CD4-positive, alpha-beta T cell treated with Interleukin-10 for 1 hour (primary cell): Measurements from ENCODE around the gene GALM.
"Not testable (repeated sequence)": the region's sequence is repeated elsewhere in the genome, so short reads cannot be mapped to it uniquely, and the experiment has no call there.

Experiments used
- DNase-seq: peaks from one replicate; pipeline ENCODE4 v3.0.0-alpha.2; 2020

Gene GALM

DNA sequence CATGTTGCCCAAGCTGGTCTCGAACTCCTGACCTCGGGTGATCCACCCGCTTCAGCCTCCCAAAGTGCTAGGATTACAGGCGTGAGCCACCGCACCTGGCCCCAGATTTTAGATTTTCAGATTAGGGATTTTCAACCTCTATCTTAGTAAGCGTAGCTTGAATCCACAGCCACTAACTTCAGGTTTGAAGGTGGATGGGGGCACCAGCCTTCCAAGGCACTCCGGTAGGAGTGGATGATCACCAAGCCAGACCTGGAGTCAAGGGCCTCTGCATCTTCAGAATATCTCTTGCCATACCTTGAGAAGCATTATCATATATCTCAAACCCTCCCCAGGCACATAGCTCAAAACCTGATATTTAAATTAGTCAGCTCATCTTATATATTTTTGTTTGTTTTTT lies 17.9 kb downstream of the GALM start:
- no peak for DNase-seq

DNA sequence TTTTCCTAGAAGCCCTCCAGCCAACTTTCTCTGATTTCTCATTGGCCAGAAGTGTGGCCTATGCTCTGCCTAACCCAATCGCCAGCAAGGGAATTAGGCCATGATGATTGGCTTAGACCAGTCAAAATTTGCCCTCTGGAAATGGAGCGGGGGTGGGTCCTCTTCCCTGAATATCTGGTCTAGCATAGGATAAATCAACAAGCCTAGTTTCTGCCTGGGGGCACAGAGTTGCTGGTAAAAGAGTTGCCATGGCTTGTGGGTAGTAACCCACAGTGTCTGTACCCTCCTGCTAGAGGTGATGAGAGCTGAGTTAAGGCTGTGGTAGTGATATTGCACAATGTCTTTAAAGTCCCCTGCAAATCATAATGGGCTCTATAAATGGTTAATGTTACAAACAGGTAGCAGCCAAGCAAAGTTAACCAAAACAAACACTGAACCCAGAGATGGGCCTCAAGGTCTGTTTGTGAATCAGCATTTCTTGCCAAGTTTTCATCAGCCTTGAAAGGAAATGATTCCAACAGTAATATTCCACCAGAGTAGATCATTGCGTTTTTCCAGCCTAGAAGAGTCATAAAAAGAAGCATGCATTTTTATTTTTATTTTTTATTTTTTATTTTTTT lies 19.3 kb downstream of the GALM start:
- DNase-seq, result no peak

DNA sequence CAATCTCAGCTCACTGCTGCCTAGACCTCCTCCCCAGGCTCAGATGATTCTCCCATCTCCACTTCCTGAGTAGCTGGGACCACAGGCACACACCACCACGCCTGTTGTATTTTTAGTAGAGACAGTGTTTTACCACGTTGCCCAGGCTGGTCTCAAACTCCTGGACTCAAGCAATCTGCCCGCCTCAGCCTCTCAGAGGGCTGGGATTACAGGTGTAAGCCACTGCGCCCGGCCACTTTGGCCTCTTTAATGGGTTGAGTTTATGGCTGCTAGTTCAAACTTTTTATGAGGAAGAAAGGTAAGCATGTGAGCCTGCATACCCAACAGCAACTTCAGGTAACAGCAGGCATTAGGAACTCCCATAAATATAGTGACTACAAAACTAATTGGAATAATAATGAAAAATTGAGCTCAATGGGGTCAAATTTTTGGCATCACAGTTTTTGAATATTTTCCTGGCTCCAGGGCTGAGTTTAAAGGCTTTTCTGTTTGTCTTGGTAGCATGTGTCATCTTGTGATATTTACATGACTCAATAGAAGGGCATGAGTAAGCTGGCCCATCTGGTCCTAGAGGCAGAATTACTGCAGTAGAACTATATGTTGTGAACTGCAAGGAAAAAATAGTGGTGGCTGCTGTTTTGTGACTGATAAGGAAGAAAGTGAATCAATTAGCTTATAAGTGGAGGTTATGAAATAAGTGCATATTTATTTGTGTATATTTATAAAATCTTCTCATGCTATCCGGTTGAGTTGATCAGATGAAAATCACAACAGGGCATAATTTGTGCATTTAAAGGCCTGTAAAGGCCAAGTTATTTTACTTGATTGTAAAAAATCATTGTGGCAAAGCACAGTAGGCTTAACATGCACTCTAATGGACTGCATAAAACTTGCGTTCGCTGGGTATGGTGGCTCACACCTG lies 24.8 kb downstream of the GALM start:
- DNase-seq, result no peak

DNA sequence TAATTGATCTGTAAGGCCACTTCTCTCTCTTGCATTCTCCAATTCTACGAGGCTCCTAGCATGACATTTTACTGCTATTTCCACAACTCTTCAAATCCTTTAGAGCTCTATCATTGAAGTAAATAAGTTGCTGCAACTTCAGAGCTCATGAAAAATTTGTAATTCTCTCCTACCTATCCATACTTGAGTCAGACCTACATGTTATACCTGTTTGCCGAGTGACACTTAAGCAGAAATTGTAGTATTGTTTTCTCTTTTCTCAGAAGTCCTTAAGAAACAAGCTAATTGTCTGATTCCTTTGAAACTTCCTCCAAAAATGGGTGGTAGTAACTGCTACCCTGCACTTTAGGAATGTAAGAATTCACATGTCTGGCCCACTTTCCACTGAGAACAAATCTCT lies 26.1 kb downstream of the GALM start:
- DNase-seq, result no peak

DNA sequence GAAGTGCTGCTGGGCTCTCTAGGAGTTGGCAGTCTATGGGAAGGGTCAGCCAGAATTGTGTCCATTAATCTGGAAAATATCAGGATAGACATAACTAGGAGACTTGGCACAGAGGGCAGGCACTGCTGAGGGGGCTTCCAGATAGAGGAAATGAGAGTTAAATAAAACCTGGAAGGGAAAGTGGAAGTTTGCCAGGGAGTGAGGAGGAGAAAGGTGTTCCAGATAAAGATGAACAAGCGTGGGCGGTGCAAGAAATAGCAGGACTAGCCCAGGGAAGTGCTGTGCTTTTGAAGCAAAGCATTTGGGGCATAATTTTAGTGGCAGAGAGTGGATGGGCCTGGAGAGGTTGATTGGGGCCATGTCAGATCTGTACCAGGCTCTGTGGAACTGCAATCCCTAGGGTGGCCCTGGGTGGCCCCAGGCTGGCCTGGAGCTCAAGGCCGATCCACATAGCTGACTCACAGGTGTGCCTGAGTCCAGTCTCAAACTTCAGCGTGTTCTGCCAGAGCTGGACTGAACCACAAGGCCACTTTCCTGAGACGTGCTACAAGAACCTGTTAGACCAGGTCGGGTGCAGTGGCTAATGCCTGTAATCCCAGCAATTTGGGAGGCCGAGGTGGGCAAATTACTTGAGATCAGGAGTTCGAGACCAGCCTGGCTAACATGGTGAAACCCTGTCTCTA lies 26.9 kb downstream of the GALM start:
- DNase-seq, result no peak

DNA sequence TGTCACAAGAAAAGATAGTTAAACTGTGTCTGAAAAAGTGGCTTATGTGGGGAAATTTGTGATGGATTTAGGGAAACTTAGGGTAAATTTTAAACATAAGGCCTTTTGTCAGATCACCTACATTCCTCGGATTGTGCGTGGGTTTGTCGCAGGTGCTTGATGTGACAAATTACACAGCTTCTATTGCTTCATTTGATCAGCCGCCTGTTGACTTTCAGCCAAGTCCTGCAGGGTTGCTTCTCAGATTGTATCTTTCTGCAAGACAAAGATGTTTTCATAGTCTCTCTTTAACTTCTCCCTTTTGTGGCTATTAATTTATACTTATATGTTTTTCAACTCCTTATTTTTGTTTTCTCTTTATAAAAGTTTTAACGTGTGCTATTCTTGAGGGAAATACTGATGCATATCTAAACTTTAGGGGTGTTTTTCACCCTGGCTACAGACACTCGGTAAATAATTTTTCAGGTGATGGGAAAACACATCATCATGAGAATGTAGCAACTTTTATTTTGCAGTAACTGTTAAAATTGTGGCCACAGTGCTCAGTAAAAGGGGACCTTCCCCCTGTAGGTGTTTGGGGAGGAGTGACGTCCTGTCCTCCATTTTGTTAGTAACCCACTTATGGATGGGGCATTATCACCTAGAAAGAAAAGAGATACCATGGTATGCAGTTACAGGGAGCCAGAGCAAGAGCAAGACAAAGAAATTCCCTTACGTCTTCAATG lies 31.4 kb downstream of the GALM start:
- peak; percentile 79 for DNase-seq

DNA sequence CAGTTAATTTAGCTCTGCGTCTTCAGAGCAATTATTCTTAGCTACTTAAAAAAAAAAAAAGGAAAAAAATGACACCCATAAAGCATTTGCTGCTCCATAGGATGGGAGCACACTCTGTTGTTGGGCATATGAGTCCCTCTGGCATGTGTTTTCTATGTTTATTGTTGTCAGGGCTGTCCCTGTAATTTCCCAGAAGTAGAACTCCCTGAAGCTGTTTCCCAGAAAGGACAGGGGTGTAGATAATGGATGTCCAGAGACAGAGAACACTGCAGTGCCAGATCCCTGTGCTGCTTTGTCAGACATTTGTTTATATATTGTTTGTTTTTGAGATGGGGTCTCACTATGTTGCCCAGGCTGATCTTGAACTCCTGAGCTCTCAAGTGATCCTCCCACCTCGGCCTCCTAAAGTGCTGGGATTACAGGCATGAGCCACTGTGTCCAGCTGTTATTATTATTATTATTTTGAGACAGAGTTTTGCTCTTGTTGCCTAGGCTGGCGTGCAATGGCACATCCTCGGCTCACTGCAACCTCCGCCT lies 32.6 kb downstream of the GALM start:
- DNase-seq, result no peak

DNA sequence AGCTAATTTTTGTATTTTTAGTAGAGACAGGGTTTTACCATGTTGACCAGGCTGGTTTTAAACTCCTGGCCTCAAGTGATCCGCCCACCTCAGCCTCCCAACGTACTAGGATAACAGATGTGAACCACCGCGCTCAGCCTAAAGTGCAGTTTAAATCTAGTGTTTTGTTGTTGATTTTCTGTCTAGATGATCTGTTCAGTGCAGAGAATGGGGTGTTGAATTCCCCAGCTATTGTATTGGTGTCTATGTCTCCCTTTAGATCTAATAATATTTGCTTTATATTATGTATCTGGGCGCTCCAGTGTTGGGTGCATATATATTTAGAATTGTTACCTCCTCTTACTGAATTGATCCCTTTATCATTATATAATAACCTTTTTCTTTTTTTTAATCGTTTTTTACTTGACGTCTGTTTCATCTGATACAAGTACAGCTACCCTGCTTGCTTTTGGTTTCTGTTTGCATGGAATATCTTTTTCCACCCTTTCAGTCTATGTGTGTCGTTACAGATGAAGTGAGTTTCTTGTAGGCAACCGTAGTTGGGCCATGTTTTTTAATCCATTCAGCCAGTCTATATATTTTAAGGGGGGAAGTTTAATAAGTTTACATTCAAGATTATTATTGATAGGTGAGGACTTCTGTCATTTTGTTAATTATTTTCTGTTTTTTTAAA lies 34.3 kb downstream of the GALM start:
- peak; percentile 61 for DNase-seq

DNA sequence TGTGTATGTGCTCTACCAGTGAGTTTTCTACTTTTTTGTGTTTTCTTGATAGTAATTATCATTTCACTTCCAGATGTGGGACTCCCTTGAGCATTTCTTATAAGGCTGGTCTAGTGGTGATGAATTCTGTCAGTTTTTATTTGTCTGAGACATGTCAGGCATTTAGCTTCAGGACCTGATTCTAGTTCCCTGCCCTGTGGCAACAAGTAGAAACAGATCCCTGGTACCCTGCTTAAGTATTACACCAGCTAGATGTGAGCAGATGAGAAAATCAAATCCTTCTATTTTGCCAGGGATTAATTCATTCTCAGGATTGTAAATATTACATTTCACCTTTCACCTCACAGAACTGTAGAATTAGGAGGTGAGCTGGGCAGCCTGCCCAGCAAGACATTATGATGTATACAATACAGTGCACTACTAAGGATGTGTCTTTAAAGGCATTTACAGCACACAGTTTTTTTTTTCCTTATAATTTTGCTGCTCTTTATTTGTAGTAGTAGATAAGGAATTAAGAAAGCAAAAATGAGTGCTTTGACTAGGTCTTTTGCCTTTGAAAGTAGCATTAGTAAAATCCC lies 35.1 kb downstream of the GALM start:
- DNase-seq, result no peak

DNA sequence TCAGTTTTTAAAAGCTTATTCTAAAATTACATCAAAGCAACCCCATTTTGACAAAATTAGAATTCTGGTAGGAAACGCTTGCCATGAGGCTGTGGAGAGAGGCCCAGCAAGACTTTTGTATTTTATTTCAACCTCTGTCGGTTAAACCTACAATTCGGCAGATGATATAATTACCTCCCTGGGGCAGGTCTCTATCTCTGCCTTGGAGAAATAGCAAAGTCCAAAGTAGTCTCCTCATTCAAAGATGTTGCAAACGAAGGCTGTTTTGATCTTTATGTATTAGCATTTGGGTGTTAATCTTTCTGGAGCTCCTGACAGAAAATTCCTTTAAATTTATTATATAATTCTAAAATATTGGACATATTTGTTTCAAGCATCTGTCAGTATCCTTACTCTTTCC lies 35.6 kb downstream of the GALM start:
- no peak for DNase-seq

DNA sequence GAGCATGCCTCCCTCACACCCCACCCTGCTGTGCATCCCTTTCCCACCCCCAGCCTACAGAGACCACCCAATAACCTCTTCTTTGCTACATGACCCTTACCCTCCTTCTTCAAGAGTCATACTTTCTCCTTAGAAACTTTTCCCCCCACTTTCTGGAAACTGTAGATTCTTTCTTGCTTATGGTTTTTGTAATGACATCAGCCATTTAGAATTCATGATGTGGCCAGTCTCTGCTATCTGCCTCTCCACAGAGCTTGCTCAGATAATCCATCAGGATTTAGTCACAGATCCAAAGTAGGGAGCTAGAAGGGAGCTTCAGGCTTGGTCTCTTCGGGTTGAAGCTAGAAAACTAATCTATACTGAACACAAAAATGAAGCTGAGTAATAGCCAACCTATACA lies 36.5 kb downstream of the GALM start:
- DNase-seq, result no peak

DNA sequence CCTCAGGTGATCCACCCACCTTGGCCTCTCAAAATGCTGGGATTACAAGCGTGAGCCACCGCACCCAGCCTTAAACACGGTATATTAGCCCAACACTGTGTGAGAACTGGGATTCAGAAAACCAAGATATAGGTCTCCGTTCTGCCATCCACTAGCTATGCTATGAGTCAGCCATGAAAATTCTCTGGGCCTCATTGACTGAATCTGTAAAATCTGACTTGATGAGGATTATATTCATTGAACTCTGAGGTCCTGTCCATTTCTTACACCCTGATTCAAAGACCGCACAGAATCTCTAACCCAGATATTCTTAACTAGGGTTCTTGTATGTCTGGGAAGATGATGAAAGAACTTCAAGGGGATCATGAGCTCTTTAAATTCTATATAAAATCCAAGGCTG lies 37.4 kb downstream of the GALM start:
- DNase-seq, result not testable (repeated sequence)

DNA sequence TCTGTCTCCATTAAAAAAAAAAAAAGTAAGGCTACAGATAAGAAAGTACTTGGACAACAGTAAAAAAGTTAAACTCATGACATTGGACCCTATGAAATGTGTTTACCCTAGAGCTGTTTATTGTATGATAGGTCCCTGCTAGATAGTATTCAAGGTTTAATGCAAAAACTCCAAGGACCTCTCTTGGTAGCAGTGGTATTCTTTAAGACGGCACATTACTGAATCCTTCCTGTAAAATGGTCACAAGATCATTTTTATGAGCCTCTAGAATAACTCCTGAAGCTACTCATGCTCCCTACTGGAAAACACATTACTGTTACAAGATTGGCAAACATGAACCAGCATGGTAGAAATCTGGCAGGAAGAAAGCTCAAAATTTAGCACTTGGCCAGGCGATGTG lies 38.8 kb downstream of the GALM start:
- DNase-seq, result no peak

DNA sequence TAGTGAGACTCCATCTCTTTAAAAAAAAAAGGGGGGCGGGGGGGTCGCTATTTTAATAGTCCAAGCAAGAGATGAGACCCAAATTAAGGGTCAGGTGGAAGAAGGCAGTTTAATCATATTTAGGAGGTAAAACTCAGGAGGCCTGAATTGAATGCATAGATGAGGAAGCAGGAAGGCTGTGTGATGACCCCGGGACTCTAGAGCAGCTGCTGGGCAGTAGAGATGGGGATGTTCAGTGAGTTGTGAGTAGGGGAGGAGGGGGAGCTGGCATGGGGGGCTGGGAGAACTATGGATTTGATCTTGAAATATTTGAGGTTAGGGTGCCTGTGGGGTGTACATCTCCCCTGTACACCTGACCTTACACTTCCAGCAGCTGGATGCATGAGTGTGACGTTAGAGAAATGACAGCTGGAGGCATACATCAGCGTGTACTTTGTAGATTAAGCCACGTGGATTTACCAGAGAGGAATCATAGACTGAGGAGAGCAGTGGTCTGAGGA lies 41.0 kb downstream of the GALM start:
- no peak for DNase-seq

DNA sequence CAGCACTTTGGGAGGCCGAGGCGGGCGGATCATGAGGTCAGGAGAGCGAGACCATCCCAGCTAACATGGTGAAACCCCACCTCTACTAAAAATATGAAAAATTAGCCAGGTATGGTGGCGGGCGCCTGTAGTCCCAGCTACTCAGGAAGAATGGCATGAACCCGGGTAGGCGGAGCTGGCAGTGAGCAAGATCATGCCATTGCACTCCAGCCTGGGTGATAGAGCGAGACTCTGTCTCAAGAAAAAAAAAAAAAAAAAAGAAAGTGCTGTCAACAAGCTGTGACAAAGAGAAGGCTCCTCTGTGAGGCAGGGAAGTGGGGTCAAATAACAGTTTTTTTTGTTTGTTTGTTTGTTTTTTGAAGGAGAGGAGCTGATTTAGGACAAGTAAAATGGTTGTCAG lies 42.6 kb downstream of the GALM start:
- DNase-seq, result peak; percentile 27

DNA sequence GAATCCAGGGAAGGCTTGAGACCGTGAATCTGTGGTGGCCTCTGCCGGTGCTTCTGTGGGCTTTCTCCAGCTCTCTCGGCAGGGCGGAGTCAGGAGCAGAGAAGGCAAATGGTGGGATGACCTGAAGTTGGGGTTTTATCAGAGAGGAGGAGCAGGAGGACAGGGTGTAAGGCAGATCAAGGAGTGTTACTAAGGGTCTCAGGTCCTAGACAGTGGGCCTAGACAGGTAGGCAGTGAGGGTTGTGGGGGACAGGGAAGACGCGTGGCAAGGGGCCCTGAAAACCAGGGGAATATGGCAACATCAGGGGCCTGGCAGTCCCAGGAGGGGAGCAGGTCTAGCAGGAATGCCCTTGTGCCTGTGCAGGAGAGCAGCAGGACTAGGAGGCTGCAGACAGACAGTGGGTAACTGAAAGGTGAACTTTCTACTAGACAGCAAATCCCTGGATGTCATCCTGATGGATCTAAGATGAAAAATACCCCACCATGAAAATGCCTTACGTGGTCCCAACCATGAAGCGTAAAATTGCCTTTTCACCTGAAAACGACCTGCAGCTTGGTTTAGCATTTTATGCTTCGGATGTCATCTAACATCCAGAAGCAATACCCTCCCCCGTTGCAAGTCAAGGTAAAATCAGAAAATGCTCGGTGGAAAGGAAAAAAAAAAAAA lies 43.1 kb downstream of the GALM start:
- no peak for DNase-seq

DNA sequence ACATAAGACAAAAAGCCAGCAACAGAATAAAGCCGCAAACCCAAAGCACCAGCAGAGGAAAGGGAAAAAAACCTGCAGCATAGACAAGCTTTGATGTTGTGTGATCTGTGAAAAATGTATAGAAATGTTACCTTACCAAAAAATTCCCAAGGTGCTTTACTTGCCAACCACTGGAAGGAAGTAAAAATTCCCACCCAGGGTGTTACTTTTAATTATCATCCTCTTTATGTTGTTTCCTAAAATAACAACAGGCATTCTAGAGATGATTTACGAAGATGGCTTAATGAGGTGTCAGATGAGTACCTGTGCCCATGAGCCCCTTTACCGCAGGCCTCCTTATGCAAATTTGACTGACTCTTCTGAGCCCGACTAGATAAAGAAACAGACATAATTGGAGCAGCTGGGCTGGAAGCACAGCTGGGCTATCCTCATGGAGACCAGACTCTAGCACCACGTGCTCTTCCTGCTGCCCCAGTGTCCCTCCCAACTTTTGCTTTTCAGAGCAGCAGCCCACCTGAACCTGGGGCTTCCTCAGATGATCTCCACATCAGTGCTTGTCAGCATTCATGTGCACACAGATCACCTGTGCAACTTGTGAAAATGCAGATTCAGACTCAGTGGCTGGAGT lies 43.8 kb downstream of the GALM start:
- peak; percentile 70 for DNase-seq

DNA sequence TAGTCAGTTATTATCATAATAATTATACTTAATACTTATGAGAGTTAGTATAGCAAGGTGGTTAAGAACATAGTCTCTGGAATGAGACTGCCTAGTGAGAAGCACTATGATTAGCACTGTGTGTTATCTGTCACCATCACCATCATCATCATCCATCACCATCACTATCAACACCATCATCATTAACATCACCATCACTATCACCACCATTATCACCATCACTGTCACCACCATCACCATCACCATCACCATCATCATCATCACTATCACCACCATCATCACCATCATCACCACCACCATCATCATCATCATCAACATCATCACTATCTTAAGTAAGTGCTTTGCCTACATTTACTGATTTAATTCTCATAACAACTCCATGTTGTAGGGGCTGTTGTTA lies 45.6 kb downstream of the GALM start:
- DNase-seq, result no peak

DNA sequence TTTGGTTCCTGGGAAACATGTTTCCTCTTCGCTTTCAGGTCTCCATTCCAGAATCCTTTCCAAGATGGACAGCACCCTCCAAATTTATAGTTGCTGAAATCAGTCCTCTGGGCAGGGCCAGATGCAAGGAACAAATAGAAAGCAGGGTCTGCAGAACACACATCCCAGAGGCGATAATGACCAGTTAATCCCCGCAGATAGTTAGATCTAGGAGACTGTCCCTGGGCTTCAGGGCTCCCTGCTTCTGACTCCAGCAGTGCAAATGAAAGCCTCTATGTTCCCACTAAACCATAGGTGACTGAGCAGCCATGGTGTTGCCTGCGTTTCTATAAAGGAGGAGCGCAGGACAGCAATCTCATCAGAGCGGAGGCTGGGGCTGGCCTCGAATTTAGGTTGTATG lies 46.5 kb downstream of the GALM start:
- no peak for DNase-seq

DNA sequence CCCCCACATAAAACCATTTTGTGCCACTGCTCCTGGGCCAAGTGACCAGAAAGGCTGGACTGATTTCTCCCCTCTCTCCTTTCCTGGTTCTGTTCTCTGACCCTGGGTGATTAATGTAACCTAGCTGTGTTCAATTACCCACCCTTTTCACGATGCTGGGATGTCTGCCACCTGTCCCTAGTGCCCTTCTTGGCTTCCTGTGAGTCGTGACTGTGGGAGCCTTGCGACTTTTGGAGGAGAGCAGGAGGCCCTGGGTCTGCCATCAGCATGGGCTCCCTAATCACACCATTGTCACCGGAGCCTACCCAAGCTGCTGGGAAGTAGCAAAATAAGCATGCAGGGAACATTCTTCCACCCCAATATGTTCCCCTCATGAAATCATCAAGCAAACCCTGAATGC lies 47.0 kb downstream of the GALM start:
- DNase-seq, result no peak

DNA sequence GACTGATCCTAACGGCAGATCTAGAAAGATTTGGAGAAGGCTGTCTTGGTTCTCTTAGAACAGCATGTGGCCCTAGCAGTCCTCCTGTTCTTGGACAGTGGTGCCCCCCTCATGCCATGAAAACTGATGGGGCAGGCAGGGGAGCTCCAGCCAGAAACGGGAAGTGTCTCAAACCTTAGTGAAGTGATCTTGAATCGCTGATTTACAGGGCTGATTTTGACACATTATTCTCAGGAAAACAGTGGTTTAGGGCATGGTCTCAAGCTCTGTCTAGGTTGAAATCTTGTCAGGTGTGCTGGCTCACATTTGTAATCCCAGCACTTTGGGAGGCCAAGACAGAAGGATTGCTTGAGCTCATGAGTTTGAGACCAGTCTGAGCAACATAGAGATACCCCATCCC lies 47.4 kb downstream of the GALM start:
- no peak for DNase-seq
